HG02610 (cell line): ENCODE measurements around the gene MRPS12.

ENCODE experiments used
- ATAC-seq: cut with Tn5 transposase; IDR thresholded peaks from one replicate; pipeline ENCODE4 v1.9.1; 2021; ENCODE audit warnings: mild to moderate bottlenecking, moderate library complexity; ENCODE audit not compliant: unreplicated experiment

MRPS12 gene

DNA sequence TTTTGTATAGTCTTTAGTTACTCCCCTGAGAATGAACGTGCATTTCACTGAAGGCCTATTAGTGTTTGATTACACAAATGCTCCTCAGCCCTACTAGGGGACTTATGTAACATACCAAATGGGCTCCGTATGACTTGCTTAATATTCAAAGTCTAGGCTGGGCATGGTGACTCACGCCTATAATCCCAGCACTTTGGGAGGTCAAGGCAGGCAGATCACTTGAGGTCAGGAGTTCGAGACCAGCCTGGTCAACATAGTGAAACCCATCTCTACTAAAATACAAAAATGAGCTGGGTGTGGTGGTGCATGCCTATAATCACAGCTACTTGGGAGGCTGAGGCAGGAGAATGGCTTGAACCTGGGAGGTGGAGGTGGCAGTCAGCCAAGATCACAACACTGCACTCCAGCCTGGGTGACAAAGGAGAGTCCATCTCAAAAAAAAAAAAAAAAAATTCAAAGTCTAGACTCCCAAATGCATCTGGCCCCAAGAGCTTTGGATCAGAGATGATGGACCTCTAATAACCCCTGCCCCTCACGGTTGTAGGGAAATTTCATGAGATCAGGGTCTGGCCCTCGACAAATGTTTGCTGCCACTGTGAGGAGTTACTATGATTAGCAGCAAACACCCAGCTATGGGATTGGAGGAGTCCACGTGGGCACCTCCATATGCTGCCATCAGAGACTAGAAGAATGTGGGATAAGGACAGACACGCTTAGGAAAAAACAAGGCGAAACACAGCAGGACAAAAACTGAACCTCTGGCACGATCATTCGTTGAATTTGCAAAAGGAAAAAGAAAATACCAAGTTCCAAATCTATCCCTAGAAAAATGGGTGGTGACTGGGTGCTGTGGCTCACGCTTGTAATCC, 40.2 kb downstream of the MRPS12 start:
- no peak for ATAC-seq

DNA sequence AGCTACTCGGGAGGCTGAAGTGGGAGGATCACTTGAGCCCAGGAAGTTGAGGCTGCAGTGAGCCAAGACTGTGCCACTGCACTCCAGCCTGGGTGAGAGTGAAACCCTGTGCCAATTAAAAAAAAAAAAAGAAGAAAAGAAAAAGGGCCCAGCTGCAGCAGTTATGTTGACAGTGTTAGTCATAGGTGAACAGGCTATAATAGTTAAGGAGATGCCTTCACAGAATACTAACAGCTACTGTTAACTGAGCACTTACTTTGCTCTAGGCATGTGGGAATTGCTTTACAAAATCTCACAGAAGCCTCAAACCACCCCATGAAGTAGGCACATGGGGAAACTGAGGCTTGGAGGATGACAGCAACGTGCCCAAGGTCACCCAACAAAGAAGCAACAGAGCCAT, 40.9 kb downstream of the MRPS12 start:
- no peak for ATAC-seq

DNA sequence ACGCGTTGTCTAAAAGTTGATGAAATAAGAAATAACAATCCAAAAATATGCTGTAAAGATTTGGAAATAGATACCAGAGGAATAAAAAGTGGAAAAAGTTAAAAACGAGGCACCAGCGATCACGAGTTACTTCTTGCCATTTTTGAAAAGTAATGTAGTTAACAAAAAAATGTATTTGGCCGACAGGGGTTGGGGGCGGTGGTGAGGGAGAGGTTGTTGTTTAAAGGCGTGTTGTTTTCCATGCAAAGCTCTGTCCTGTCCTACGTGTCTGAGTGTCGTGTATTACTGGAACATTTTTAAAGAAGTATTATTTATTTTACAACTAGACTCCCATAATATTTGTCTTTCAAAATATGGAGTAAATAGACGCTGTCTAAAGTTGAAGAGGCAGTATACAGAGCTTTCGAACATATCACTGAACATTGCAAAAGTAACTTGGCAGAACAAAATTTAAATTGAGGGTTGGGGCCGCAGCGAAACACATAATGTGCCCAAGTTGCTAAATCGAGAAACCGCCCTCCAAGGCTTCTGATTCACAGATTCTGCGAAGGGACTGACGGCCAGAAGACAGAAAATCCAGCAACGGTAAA, 44.0 kb downstream of the MRPS12 start:
- no peak for ATAC-seq

DNA sequence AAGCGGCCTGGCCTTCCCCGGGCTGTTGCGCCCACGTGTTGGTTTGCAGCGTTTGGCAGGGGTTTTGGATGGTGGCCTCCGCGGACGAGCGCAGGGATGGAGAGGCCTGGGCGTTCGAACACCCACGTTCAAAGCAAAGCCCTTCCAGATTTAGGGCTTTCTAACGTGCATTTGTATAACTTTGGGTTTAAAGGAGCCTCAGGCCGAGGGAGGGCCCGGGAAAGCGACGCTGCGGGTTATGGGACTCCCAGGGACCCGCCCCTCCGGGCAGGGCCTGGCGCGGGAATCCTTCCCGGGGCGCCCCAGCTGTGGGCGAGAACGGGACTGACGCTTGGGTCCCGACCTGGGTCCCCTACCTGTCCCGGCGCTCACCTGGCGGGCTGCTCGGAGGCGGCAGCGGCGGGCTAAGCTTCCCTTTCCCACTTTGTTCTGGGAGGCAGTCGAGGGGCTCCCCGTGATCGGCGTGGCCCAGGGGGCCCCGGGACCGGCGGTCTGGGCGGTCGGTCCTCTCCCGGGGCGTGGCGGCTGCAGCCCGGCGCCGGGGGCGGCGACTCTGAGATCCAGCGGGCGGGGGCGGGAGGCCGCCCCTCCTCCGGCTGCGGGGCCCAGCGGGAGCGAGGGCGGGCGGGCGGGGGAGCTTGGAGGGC, 44.6 kb downstream of the MRPS12 start, which contains the start of gene FBXO17:
Gene FBXO17 (minus strand): TSS at position 529 of the 647 bp plus-strand sequence. CDS start 25,423 bp downstream, outside the sequence.
- ATAC-seq = no peak

DNA sequence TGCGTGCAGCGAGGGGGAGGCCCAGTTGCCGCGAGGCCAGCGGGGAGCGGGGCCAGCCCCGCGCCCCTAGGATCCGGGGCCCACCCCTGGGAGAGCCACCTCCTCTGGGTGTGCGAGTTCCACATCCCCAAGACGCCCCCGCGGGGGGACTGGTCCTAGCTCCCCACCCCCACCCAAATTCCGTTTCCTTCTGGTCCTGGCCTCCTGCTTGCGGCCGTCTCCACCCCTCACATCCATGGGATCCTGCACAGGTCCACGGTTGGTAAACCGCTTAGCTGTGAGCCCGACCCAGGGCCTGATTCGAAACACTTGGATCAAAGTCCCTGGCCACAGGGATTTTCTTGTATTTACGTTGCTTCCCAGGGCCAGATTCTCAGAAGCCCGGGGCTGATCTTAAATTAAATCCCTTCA, 45.1 kb downstream of the MRPS12 start:
- no peak for ATAC-seq

DNA sequence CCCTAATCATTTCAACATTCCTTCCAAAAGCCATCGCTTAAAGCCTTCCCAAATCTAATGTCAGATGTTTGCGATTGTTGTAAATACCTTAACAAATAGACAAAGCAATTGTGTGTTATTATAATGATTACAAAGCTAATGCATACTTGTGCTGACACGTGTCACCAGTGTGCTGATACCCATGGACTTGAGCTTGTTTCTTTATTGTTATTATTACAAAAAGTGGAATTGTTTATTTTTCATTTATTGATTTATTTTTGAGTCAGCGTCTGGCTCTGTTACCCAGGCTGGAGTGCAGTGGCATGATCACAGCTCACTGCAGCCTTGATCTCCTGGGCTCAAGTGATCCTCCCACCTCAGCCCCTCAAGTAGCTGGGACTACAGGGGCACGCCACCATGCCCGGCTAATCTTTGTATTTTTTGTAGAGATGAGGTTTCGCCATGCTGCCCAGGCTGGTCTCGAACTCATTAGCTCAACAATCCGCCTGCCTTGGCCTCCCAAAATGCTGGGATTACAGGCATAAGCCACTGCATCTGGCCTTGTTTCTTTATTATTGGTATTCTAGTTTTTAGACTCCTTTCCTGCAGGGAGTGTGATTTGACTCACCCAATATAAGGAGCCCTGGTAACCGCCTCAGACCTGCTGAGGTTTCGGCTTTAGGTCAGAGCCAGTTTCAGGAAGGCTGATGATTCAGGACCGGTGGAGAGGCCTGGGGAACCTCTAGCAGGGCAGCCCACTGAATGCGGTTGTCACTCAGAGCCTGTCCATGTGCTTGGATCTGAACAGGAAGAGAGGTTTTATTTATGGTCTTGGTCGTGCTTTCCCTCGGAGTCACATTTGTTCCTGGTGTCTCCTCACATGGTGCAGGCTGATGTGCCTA, 46.9 kb downstream of the MRPS12 start:
- ATAC-seq = peak; percentile 92

DNA sequence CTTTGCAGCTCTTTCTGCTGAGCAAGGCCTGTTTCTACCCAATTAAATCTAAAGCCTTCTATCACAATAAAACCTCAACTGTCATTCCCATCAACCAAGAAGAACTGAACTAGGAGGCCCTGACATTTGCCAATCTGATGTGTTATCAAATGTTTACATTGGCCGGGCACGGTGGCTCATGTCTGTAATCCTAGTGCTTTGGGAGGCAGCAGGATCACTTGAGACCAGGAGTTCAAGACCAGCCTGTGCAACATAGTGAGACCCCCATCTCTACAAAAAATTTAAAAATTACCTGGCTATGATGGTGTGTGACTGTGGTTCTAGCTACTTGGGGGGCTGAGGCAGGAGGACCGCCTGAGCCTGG, 47.6 kb downstream of the MRPS12 start:
- ATAC-seq = no peak

DNA sequence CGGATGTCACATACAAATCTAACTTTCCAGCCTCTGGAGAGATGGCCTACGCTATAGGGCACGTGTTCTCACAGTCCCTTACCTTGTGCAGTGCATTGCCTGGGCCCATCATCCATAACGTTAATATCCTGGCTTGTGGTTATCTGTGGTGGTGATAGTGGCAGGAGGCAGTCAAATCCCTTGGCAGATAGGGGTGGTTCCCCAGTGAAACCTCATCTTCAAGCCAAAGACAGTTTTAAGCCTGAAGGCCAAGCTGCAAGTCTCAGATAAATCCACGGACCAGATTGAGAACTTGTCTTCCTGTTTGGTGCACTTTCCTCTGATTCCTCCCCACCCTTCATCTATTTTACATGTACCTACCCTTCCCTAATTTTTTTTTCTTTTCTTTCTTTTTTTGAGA, 49.1 kb downstream of the MRPS12 start:
- no peak for ATAC-seq

DNA sequence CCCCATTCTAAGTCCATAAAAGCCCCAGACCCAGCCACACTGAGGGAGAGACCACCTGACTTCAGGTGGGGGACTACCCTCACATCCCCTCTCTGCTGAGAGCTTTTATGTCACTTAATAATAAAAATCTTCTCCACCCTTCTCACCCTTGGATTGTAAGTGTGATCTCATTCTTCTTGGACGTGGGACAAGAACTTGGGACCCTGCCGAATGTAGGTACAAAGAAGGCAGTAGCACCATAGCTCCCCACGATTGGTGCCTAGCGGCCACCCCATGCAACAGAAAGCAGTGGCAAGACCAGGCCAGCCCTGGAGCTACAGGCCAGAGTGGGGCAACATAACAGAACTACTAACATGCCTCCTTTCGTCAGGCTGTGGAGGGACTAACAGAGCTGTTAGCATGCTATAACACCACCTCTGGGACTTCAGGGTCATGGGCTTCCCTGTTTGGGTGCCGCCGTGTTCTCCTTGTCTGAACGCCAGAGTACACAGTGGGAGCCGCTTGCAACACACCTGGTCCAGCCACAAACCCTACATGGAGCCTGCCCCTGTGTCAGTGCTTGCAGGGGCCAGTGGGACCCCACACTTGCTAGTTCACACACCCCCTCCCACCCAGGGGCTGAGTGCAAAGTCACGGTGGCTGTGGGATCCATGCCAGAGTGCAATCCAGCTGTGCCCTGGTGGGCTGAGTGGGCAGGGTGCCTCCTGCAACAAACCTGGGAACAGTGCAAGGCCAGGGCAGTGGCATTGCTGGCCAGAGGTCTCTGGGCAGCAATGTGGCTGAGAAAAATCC, 50.0 kb downstream of the MRPS12 start:
- no peak for ATAC-seq
